ENCODE results near the gene HMCES.

Gene HMCES

GRCh38 chr3:129304146-129304961 lies 25.7 kb downstream of the HMCES start:
- Histone ChIP-seq H3K36me3 (replicated peaks; ENCODE audit: low read depth, low read length) (no peaks in the 10 kb centered on the region), H3K27me3 (ENCODE audit: low read depth, low read length) (peaks cover 46% of the 10 kb centered on the region), H3K27ac (ENCODE audit: low read length) (no peak overlapping the region), H4K20me1 (ENCODE audit: insufficient read depth, low read length) (no peaks in the 10 kb centered on the region), H3K4me2 (ENCODE audit: low read length) (no peak overlapping the region), H3K9me3 (ENCODE audit: insufficient read depth, low read length) (no peaks in the 10 kb centered on the region), H3K4me3 (ENCODE audit: low read length) (no peak overlapping the region), H3K4me1 (ENCODE audit: low read length) (peaks cover 18% of the 10 kb centered on the region), H3K9ac (ENCODE audit: low read length) (no peak overlapping the region), H2AFZ (ENCODE audit: low read depth, low read length) (no peak overlapping the region), H3K79me2 (ENCODE audit: low read length) (no peaks in the 10 kb centered on the region)
- no peak for TF ChIP-seq CTCF (IDR thresholded peaks at IDR 0.05; ENCODE audit: low read depth, low read length)
- no peak for TF ChIP-seq EZH2phosphoT487 (IDR thresholded peaks at IDR 0.05; ENCODE audit: low read depth)

- no peak for TF ChIP-seq CTCF (IDR thresholded peaks at IDR 0.05; ENCODE audit: low read depth, low read length)
- TF ChIP-seq EZH2phosphoT487 (IDR thresholded peaks at IDR 0.05; ENCODE audit: low read depth), result no peak
- Histone ChIP-seq H3K9me3 (ENCODE audit: insufficient read depth, low read length) (no peaks in the 10 kb centered on the region), H4K20me1 (ENCODE audit: insufficient read depth, low read length) (no peaks in the 10 kb centered on the region), H3K27me3 (ENCODE audit: low read depth, low read length) (peaks cover 46% of the 10 kb centered on the region), H3K4me2 (ENCODE audit: low read length) (no peak overlapping the region), H3K4me3 (ENCODE audit: low read length) (no peak overlapping the region), H3K4me1 (ENCODE audit: low read length) (peaks cover 19% of the 10 kb centered on the region), H3K36me3 (replicated peaks; ENCODE audit: low read depth, low read length) (no peaks in the 10 kb centered on the region), H3K79me2 (ENCODE audit: low read length) (no peaks in the 10 kb centered on the region), H2AFZ (ENCODE audit: low read depth, low read length) (no peak overlapping the region), H3K9ac (ENCODE audit: low read length) (no peak overlapping the region), H3K27ac (ENCODE audit: low read length) (no peak overlapping the region)
Observed at GRCh38 chr3:129304962-129305222, 26.2 kb downstream of the HMCES start.

- Histone ChIP-seq H3K9ac (ENCODE audit: low read length) (peak overlapping the region; percentile 23; the same call in 1 of the 2 replicates), H3K4me3 (ENCODE audit: low read length) (peak overlapping the region; percentile 65), H2AFZ (ENCODE audit: low read depth, low read length) (peak overlapping the region; percentile 26; the same call in 1 of the 2 replicates)
Observed at GRCh38 chr3:129305592-129306091, 27.0 kb downstream of the HMCES start.

More at GRCh38 chr3:129305592-129306091, 27.0 kb downstream of the HMCES start:
- TF ChIP-seq EZH2phosphoT487 (IDR thresholded peaks at IDR 0.05; ENCODE audit: low read depth), result no peak
- TF ChIP-seq CTCF (IDR thresholded peaks at IDR 0.05; ENCODE audit: low read depth, low read length), result no peak
- peak overlapping the region; percentile 62 for H3K4me2 ChIP-seq (ENCODE audit: low read length)
- no peak overlapping the region for H3K27ac ChIP-seq (ENCODE audit: low read length)
- no peaks in the 10 kb centered on the region for H3K9me3 ChIP-seq (ENCODE audit: insufficient read depth, low read length)
- H3K27me3 ChIP-seq (ENCODE audit: low read depth, low read length), result peaks cover 48% of the 10 kb centered on the region
- H4K20me1 ChIP-seq (ENCODE audit: insufficient read depth, low read length), result no peaks in the 10 kb centered on the region
- H3K36me3 ChIP-seq (replicated peaks; ENCODE audit: low read depth, low read length), result no peaks in the 10 kb centered on the region
- H3K79me2 ChIP-seq (ENCODE audit: low read length), result no peaks in the 10 kb centered on the region
- H3K4me1 ChIP-seq (ENCODE audit: low read length), result peaks cover 26% of the 10 kb centered on the region
